ENCODE results near the gene DUSP7.

Gene DUSP7

DNA sequence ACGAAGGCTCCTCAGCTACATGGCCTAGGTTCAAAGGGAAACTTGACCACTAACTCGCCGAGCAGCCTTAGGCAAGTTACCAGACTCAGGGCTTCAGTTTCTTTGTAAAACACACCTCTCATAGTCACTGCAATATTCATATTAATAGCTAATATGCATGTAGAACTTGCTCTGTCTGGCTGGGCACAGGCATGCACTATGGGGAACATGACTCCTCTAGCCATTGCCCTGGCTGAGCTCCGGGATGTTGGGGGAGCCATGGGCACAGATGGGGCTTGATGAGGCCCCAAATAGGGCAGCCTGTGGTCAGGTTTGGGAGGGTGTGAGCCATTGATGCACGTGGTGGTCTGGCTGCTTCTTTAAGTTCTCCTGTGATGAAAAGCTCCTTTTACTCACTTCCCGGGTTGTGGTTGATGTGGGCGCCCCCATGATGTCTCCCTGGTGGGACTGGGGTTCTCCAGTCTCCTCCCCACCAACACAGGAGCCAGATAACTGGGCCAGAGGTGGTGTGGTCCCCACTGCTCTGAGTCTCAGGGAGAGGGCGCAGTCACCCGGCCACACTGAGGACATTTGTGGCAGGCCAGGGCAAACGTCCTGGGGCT is 29.4 kb upstream of the DUSP7 start:
- DNase-seq: no peak

DNA sequence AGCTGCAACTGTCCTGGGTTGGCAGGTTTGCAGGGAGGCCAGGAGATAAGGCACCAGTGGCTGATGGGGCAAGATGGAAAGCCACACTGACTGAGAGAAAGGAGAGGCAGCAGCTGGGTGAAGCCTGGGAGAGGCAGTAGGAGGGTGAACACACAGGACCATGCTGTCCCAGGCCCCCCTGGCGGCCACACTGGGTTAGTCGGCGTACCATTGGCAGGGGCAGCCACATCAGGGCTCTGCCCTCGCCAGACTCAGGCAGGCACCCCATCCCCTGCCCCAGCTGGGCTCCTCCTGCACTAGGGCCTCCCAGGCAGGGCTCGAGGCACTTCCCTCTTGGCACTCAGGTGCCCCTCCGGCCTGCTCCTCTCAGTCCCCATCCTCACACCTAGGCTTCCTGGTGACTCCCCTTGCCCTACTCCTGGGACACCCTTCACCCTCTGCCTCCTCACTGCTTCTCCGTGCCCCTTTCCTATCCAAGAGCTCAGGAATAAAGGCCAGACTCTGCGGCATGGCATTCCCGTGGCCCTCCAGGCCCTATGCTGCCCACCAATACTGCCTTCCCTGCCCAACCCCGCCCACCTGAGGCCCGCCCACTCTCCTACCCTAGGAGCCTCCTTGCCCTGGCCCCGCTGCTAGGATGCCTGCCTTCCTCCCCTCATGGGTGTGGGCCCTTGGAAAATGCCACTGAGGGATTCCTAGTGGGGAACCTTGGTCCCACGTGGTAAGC is 28.7 kb upstream of the DUSP7 start:
- DNase-seq: no peak

DNA sequence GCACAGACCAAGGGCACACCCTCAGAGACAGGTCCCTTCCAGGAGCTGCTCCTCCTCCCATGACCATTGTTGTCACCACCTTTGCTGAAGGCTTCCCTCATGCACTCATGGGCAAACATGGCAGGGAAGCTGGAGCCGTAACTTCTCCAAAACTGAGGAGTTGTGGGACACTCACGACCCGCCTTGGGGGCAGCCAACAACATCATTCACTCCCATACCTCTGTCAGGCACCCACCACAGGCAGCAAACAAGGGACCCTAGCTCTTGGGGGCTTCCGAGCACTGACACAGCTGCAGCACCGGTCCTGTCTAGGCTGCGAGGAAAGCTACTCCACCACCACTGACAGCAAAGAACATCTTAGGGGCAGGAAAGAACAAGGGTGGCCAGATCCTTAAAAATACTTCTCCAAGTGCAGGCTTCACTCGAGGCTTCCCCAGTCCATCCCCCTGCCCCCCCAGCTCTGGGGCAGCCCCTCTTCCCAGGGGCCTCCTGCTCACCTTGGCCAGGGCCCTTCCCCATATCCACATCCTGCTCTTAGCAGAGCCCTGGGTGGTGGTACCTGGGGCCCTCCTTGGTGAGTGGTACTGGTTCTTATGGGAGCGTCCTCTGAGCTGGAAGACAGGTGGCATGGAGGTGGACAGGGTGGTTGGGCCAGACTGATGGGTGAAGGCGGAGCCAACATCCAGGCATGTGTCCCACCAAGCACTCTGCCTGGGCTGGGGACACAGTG is 28.0 kb upstream of the DUSP7 start:
- no peak for DNase-seq

DNA sequence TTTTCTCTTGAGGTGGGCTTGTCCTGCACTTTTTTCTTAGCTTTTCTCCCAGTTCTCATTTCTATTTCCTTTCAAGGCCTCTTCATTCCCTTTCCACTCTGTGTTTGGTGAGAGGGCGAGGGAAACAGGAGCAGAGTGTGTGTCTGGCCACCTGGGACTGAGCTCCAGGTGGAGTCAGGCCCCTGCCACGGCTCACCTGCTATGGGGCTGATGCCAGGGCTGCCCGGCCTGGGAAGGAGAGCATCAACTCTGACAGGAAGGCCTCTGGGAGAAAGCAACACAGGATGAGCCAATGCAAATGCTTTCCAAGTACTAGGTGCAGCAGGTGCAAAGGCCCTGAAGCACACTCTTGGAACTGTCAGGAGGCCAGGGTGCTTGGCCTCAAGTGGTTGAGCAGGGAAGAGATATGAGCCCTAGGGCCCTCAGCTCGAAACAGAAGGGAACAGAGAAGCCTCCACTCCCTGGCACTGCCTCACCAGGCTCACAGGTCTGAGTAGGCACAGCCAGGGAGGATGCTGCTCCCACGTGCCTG is 27.3 kb upstream of the DUSP7 start:
- DNase-seq: no peak

DNA sequence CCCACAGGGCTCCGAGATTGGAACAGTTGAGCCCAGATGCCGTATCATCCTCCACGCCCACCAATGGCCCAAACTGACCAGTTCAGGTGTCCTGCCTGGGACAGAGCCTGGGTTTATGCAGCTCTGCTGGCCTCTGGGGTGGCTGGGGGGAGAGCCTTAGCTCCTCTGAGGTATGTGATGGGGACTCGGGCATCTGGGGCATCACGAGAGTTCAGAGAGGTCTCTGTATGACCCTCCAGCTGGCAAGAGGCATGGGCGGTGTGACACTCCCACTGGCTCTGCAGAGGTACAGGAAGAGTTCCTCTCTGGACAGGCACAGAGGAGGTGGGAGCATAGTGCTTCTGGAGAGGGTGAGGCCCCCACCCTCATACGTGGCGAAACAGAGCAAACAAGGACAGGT is 26.6 kb upstream of the DUSP7 start:
- DNase-seq: no peak

DNA sequence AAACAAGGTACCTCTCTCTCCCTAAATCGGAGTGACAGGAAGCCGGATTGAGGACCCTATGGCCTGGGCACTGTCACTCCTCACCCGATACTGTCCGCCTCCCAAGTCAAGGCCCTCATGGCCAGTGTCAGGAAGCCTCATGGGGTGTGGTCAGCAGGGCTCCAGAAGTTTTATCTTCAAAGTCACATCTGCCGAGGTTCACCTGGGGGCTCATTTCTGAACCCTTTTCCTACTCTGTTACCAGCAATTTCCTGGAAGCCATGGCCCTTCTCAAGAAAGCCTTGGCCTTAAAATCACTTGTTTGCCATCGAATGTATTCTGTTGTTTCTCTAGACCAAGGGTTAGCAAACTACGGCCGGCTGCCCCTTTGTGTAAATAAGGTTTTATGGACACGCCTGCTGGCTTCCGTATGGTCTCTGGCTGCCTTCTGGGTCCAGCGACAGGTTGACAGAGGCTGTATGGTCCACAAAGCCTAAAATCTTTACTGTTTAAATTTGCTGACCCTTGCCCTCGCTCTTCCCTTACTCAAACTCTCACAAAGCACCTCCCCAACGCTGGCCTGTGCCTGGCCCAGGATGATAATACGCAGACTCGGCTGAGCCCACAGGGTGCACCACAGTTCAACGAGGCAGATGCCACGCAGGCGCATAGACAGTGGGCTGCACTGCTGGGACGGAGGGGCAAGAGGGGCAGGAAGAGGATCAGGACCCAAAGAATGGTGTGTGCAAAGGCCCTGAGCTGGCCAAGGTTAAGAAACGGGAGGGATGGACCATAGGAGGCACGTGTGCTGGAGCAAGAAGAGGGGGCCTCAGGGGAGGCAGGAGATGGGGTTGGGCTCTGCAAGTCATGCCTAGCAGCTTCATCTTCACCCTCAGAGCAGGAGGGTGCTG is 24.7 kb upstream of the DUSP7 start:
- no peak for DNase-seq

DNA sequence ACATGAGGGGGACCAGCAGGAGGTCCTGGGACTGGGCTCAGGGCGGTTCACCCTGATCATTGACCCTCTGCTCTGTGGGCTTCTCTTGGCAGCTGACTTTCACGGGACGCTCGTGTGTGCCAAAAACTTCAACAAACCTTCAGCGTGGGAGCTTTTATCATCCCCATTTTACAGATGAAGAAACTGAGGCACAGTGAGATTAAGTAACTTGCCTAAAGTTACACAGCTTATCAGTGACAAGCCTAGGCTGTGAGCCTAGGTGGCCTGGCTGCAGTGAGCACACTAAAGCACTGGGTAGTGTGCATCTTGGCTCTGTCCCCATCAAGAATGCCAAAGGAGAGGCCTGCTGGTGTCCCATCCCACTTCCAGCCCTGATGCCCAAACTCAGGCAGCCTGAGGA is 23.6 kb upstream of the DUSP7 start:
- no peak for DNase-seq

DNA sequence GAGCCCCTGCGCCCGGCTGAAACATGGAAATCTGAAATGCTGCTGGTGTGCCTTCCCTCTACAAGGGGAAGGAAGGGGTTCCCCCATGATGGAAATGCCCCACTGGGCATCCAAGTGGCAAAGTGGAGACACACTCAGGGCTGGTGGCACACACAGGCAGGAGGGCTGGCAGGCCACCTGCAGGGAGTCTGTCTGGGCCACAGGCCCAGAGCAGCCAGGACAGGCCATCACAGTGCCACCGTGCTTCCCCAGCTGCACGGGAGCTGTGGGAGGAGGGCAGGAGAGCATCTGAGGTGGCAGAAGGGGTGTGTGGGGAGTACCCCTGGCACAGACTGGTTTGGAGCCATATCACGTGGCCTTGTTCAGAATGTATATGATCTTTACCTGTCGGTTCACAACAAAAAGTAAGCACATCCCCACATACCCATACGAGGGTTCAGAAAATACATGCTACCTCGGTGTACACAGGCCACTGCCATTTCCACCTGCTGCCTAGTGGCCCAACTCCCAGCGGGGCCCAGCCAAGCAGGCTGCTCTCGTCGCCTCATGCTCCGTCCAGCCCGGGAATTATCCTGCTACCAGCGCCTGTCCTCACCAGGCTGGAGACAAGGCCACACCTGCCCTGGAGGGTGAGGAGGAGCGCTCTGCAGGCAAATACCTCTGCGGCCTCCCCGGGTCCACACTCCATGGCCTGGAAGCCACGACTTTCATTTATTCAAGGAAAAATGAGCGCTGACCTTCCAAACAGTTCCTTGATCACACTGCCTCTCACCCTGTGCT is 22.6 kb upstream of the DUSP7 start:
- no peak for DNase-seq

DNA sequence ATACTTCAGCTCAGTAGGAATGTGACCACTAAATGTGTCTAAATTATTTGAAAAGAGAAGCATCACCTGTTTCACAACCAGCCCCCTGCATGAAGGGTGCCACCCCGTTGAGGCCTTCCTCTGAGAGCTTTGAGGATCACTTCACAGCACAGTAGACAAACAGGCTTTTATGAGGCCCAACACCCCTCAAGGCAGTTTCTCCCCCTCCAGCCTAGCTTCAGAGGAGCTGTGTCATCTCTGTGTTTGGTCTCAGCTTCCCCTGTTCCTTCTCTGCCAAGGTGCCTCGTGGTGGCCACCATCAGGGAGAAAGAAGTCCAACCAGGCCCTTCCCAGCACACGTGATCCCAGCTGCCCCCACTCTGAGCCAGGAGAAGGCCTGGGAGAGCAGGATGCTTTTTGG is 21.6 kb upstream of the DUSP7 start:
- DNase-seq: no peak

DNA sequence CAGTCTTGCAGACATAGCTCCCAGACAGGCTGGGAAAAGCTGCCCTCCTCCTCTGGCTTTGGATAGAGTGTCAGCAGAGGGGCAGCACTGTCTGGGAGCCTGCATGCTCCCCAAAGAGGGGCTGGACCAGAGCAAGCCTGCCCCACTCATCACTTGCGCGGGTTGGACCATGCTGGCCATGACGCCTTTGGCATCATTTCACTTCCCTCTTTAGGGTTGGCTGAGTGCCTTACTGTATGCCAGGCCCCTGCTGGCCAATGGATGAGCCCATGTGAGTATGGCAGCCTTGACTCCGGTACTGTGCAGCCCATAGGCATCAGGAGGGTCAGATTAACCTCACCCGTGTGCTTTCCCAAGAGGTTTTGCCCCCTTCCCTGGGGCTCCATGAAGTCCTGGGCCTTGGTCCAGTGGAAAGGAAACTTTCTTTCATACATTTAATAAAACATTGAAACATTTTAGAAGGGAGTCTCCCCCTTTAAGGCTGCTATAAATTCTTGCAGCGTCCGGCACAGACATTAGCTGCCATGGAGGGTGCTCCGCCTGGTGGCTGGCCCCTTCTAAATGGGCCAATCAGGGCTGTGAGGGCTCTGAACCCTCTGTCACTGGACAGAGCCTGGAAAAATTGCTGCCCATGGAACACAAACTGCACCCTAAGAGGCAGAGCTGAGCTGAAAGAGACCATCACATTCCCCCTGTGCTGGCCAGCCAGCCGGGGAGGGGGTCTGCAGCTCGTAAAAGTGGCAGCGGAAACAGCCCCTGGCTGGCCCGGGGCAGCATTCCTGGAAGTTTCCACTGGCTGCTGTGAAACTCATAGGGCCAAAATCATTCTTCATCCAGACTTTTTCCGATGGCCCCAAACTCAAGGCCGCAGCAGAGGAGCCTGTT is 20.8 kb upstream of the DUSP7 start:
- no peak for DNase-seq

DNA sequence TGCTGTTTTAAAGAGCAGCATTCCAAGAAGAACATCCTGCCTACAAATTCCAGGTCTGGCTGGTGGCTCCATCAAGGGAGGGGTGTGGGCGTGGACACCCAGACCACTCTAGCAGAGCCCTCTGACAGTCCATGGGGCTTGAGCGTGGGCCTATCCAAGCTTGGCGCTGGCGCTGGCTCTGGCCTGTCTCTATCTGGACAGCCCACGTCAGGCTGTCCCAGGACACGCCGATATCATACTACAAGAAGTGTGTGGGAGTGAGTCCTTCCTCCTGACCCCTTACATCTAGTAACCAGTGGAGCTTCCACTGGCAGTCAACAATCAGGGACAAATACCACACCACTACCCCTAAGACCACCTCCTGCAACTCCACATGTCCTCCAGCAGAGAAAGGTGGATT is 17.1 kb upstream of the DUSP7 start:
- DNase-seq: no peak

DNA sequence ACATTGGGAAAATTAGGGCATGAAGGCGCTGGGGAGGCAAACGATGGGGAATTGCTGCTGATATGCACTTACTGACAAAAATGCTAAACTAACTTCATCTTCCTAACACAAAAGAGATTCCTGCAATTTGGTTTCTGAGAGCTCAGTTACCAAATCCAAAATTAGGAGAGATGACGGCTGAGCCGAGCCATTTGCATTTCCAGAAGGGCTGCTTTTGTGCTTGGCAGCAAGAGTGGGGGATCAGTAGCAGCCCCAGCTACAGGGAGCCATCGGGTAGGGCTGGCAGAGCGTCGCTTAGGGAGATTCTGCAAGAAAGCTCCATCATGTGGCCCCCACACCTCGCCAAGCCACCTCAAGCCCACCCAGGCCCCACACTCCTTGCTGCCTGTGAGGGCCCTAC is 16.1 kb upstream of the DUSP7 start:
- no peak for DNase-seq

DNA sequence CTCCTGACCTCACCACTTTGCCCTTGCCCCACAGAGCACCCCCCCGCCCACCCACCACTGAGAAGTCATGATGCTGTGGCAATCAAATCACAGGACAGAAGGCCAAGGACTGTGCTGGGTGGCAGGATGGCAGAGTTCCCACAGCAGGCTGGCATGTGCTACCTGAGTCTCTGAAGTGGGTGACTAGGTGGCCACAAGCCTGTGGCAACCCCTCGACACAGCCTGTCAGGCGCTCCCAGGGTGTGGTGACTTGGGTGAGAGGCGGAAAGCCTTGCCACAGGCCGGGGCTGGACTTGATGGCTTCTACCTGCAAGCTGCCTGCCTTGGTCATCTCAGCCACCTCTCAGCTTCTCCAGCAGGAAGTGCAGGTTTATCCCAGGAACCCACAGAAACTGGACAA is 15.6 kb upstream of the DUSP7 start:
- DNase-seq: no peak

DNA sequence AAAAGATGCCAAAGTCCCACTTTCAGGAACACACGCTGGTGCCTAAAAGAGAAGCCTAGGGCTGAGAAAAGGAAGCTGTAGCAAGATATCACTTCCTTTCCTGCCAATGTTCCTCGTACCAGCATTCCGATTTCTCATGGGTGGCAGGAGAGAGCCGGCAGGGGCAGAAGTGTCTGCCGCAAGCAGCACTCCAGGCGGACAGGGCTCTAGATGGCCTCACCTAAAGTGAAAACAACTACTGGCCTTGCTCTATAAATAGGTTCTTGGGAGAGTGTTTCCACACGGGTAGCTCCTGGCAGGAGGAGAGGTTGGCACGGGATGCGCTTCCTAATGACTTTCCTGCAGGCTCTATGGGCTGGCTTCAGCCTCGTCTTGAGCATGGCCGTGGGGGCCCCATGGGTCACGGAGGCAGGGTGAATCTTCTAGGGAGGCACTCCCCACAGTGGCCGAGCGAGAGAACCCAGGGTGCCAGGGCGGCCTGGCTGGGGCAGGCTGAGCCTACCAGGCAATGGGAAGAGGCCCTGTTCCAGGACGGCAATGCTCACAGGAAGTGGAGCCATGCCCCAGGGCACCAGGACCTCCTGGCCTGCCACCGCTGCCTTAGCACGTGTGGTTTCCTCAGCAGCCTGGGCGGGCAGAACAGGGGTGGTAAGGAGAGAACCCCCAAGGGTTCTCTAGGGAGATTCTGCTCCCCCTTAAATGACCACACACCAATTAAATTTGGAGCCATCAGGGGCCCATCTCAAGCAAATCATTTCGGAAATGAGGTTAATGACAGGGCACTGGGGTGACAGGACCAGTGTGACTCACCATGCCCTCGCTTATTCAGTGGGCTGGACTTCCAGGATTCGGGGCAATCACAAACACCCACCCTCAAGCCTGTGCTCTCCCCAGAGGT is 14.6 kb upstream of the DUSP7 start:
- DNase-seq: peak; percentile 17 to 27

DNA sequence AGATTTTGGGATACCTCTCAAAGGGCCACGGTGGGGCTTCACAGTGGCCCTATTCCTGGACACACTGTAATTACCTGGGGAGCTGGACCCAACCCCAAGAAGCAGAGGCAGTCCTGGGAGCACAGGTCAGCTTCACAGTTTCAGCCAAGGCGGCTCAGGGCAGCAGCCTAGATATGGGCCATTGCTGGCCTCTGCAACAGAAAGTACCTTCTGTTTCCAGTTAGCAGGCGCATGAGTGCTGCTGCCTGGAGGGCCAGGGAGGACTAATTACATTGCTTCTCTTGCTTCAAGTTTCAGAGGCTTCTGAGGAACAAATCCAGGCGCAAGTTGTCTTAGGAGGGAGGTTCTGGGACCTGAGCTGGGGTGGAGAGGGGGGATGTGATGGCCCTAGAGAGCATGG is 13.5 kb upstream of the DUSP7 start:
- no peak for DNase-seq

DNA sequence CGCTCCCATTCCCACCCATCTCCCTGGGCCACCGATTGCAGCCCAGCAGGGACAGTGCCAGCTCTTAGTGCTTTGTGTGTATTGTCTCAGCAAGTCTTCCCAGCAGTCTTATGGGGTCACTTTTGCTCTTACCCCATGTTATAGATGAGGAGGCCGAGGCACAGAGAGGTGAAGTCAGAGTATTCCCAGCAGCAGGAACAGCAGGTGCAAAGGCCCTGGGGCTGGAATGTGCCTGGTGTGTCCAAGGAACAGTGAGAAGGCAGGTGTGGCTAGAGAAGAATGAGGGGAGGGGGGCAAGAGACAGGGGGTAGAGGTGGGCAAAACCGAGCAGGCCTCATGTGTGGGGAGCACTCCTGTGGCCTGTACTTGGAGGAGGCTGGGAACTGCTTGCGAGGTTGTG is 12.8 kb upstream of the DUSP7 start:
- no peak for DNase-seq

DNA sequence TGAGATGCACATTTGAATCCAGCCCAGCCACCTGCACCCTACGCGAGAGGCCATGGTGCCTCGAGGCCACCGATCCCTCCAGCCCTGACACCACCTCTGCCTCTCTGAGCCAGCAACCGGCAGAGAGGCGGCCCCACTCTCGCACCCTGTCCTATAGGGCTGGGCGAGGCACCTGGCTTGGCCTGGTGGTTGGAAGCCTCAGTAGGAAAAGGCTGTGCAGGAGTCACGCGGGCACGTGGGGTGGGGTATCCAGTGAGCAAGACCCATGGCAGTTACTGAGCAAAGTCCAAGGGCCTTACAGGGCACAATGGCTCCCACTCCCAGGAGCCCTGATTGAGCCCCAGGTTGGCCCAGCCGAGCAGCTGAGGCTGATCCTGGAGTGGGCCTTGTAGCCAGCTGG is 12.4 kb upstream of the DUSP7 start:
- DNase-seq: no peak

DNA sequence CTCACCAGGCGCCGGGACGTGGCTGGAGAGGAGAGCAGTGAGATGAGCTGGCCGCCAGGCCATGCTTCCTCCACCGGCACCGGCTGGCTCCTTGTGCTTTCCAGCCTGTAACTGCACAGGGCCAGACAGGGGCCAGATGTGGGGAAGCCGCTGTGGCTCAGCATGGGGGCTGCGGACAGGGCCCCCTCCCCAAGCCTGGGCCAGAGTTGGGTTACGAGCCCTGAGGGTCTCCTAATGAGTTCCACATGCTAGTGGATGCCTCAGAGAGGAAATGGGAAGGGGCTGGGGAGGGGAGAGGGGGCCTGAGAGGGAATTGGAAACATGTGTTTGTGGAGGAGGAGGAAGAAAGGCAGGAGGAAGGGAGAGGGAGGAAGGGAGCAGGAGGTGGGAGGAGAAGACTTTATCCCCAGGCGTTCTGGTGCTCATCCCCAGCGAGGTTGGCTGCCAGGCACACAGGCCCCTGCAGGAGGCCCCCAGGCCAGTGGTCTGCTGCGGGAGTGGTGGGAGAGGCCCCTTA is 11.7 kb upstream of the DUSP7 start:
- no peak for DNase-seq

DNA sequence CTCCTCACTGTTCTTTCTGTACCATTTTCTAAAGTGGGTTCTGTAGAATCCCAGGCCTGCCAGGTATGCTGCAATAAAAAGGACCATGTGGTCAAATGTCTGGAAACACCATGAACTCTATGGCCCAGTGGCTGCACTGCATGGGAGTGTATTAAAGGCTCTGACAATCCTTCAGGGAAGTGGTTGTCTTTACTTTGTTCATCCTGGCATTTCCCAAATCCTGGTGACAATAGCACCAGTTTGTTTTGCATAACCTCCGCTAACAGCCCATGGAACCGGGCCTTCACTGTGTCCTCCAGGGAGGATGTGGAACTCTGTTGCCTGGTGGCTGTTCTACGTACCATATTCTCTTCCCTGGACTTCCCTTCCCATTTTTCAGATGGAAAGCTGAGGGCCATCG is 11.2 kb upstream of the DUSP7 start:
- no peak for DNase-seq

DNA sequence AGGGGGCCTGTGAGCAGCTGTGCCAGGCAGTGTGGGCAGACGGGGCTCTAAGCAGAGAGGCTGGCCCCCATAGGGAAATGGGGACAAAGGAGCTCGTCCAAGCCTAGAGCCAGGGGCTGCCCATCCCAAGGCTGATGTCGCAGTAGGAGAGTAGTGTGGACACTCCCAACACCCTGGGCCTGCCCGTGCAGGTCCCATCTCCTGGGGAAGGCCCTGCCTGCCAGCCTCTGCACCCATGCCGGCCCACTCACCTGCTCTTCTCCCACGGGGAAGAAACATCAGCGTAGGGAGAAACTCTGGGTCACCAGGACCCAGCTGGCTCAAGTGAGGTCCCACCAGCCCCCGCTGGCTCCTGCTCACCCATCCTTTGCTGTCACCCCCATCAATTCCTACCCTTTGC is 10.7 kb upstream of the DUSP7 start:
- no peak for DNase-seq

Measured in Kasumi-1 (cell line).